HG02763 (cell line): ENCODE measurements around the gene CLEC11A.
"Not testable (repeated sequence)": the region's sequence is repeated elsewhere in the genome, so short reads cannot be mapped to it uniquely, and the experiment has no call there.

Experiments
- ATAC-seq: cut with Tn5 transposase; IDR thresholded peaks from one replicate; pipeline ENCODE4 v1.9.1; 2021; ENCODE audit warnings: mild to moderate bottlenecking, moderate library complexity; ENCODE audit not compliant: unreplicated experiment

Gene CLEC11A

DNA sequence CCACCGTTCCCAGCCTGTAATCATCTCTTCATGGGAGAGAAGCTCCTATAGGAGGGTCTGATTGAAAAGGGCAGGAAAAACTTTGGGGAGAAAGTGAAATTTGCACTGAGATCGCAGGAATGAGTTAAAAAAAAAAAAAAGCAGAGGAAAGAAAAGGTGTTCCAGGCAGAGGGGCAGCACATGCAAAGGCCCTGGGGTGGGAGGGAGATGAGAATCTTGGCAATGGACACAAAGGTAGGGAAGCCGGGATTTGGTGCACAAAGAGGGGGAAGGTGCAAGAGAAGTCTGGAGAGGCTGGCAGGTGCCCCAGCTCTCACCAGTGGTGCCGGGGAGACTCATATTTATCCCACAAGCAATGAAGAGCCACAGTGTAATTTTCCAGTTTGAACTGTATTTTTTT is 30.7 kb downstream of the CLEC11A start:
- no peak for ATAC-seq

DNA sequence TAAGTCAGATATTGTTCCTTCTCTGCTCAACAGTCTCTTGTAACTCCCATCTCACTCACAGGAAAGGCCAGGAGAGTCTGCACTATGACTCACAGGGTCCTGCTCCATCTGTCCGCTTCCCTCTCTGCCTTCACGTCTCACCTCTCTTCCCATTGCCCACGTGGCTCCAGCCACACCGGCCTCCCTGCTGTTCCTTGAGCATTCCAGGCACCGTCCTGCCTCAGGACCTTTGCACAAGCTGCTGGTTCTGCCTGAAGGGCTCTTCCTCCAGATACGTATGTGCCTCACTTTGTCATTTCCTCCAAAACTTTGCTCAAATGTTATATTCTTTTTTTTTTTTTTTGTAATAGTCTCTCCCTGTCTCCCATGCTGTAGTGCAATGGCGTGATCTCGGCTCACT is 33.1 kb downstream of the CLEC11A start:
- not testable (repeated sequence) for ATAC-seq

DNA sequence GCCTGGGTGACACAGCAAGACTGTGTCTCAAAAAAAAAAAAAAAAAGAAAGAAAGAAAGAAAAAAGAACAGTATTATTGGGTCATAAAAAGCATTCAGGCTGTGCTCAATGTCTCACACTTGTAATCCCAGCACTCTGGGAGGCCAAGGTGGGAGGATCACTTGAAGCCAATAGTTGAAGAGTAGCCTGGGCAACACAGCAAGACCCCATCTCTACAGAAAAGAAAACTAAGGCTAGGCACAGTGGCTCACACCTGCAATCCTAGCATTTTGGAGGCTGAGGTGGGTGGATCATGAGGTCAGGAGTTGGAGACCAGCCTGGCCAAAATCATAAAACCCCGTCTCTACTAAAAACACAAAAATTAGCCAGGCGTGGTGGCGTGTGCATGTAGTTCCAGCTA is 34.5 kb downstream of the CLEC11A start:
- not testable (repeated sequence) for ATAC-seq

DNA sequence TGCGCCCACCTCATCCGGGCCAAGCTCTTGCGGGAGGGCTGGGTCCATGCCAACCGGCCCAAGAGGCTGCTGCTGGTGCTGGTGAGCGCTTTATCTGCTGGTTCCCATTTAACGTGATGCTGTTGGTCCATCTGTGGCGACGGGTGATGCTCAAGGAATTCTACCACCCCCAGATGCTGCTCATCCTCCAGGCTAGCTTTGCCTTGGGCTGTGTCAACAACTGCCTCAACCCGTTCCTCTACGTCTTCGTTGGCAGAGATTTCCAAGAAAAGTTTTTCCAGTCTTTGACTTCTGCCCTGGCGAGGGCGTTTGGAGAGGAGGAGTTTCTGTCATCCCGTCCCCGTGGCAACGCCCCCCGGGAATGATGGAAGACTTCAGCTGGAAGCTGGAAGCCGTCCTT is 35.9 kb downstream of the CLEC11A start:
- not testable (repeated sequence) for ATAC-seq

DNA sequence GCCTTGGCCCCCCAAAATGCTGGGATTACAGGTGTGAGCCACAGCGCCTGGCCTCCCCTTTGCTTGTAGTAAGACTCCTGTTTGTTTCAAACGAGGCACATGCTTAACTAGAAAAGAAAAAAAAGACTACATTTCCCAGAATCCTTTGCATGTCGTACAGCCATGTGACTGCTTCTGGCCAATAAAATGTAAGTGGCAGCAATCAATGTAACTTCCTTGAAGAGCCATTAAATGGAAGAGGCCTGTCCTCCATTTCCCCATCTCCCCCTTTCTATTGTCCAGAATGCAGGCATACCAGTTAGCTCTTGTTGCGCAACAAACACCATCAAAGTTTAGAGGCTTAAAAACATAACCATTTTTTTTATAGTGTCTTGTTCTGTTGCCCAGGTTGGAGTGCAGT is 36.7 kb downstream of the CLEC11A start:
- no peak for ATAC-seq

DNA sequence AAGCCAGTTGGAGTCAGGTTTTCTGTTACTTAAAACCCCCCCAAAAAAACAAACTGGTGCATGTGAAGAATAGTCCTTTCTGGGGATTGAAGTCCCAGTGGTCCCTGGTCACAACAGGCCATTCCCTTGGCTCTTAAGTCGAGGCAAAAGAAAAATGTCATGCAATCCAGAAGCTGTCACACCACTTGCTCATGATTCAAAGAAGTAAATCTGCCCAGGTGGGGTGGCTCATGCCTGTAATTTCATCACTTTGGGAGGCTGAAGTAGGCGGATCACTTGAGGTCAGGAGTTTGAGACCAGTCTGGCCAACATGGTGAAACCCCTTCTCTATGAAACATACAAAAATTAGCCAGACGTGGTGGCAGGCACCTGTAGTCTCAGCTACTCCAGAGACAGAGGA is 38.3 kb downstream of the CLEC11A start:
- not testable (repeated sequence) for ATAC-seq

DNA sequence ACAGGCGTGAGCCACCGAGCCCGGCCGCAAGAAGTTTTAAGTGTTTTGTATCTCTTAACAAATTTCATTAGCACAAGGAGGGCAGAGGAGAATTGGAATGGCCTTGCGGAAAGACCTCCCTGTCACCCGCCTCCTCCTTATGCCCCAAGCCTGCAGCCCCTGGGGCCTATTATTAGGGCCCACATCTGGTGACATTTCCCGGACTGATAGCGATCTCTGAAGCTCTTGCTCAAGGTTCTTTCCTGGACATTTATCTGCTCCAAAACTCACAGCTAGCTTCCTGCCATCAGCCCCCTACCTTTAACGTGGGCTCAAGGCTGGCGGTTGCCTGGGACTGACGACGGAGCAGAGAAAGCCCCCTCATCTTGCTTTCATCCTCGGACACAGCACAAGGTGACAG is 40.4 kb downstream of the CLEC11A start:
- ATAC-seq: not testable (repeated sequence)

DNA sequence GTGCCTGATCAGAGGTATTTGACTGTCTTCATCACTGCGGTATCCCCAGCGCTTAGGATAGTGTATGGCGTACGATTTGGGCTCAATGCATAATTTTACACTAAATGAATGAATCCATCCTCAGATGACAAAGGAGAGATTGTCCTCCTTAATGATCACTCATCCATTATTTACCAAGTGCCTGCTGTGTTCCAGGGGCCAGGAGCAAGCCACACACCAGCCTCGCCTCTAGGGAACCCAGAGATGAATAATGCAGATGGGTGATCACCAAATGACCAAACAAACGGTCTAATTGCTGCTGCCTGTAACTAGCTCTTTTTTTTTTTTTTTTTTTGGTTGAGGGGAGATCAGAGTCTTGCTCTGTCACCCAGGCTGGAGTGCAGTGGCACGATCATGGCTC is 41.2 kb downstream of the CLEC11A start:
- no peak for ATAC-seq

DNA sequence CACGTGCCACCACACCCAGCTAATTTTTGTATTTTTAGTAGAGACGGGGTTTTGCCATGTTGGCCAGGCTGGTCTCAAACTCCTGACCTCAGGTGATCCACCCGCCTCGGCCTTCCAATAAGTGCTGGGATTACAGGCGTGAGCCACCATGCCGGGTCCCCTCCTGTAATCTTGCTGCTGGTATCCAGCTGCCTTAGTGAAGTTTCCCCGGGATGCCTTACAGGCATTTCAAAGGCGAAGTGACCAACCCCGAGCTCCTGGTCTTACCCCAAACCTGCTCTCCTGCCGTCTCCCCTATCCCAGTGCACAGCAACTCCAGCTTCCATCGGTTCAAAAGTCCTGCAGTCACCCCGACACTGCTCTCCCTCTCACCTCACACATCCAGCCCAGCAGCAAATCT is 43.6 kb downstream of the CLEC11A start:
- ATAC-seq: not testable (repeated sequence)

DNA sequence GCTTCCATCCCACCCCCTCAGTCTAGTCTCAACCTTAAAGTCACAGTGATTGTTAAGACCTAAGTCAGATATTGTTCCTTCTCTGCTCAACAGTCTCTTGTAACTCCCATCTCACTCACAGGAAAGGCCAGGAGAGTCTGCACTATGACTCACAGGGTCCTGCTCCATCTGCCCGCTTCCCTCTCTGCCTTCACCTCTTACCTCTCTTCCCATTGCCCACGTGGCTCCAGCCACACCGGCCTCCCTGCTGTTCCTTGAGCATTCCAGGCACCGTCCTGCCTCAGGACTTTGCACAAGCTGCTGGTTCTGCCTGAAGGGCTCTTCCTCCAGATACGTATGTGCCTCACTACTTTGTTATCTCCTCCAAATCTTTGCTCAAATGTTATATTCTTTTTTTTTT is 44.1 kb downstream of the CLEC11A start:
- ATAC-seq: not testable (repeated sequence)

DNA sequence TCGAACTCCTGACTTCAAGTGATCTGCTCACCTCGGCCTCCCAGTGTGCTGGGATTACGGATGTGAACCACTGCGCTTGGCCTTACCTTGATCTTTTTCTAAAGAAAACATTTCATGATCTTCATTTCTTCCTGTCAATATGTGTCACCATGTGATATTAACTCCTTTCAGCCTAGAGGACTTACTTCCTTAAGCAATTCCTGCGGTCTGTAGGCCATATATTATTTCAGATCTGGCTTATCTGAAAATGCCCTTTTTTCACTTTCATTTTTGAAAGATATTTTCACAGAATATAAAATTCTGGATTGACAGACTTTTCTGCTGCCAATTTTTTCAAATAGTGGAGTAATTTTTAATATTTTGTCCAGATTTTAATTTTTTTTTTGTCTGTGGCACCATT is 45.1 kb downstream of the CLEC11A start:
- ATAC-seq: no peak

DNA sequence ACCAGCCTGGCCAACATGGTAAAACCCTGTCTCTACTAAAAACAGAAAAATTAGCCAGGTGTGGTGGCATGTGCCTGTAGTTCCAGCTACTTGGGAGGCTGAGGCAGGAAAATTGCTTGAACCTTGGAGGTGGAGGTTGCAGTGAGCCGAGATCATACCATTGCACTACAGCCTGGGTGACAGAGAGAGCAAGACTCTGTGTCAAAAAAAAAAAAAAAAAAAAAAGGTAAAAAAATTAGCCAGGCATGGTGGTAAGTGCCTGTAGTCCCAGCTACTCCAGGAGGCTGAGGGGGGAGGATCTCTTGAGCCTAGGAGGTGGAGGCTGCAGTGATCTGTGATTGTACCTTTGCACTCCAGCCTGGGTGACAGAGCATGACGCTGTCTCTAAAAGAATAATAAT is 47.0 kb downstream of the CLEC11A start, which contains the start of gene GPR32:
GPR32 (plus strand) TSS at position 301 of the 400 bp plus-strand sequence. CDS start 137 bp downstream, outside the sequence.
- ATAC-seq: not testable (repeated sequence)

DNA sequence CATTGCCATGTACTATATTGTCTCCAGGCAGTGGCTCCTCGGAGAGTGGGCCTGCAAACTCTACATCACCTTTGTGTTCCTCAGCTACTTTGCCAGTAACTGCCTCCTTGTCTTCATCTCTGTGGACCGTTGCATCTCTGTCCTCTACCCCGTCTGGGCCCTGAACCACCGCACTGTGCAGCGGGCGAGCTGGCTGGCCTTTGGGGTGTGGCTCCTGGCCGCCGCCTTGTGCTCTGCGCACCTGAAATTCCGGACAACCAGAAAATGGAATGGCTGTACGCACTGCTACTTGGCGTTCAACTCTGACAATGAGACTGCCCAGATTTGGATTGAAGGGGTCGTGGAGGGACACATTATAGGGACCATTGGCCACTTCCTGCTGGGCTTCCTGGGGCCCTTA is 47.7 kb downstream of the CLEC11A start:
- no peak for ATAC-seq

DNA sequence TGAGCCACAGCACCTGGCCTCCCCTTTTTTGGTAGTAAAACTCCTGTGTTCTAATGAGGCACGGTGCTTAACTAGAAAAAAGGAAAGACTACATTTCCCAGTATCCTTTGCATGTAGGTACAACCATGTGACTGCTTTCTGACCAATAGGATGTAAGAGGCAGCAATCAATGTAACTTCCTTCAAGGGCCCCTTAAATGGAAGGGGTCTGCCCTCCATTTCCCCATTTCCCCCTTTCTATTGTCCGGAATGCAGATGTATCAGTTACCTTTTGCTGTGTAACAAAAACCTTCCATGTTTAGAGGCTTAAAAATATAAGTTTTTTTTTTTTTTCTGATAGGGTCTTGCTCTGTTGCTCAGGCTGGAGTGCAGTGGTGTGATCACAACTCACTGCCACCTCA is 49.3 kb downstream of the CLEC11A start:
- no peak for ATAC-seq

DNA sequence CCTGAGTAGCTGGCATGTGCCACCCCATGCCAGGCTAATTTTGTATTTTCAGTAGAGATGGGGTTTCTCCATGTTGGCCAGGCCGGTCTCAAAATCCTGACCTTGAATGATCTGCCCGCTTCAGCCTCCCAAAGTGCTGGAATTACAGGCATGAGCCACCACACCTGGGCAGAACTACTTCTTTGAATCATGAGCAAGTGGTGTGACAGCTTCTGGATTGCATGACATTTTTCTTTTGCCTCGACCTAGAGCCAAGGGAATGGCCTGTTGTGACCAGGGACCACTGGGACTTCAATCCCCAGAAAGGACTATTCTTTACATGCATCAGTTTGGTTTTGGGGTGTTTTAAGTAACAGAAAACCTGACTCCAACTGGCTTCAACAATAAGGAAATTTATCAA is 49.7 kb downstream of the CLEC11A start:
- ATAC-seq: not testable (repeated sequence)

DNA sequence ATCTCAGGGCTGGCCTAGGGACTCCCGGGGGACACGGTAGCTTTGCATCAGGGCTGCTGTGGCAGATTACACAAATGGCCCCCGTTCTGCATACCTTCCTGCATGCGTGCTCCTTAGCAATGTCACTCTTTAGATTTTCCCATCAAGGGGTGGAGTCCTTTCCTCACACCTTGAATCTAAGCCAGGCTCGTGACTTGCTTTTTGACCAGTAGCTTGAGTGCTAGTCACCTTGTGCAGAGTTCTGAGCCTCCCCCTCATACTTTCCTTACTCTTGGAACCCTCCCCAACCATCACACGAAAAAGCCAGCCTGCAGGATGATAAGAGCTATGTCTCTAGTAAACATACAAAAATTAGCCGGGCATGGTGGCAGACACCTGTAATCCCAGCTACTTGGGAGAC is 50.3 kb downstream of the CLEC11A start:
- not testable (repeated sequence) for ATAC-seq
